Measurements from ENCODE around the gene ITGA7. TPM values are rescaled to one million over a fixed set of nuclear protein-coding genes. Genes with fewer than 3 reads are reported as not detected.

The ITGA7 gene
- total RNA-seq, 1 experiment from 2014 or later, result 2.5 TPM

- BruUV-seq (replicated peaks), result TSS peak; percentile 94
- ChIA-PET POLR2A (interaction anchor here (0.7 to 1.3 kb wide), 2 partner anchors 8 to 9 kb away, joined by 3 to 5 read pairs; no protein-coding TSS in a partner anchor), CTCF (interaction anchor here (0.6 to 1.5 kb wide), 5 partner anchors 8 to 266 kb away, joined by 3 to 15 read pairs (median 5); a partner anchor contains a TSS)
- peak; percentile 17 for ATAC-seq
- Histone ChIP-seq H3K27ac (ENCODE audit: low read length) (peak overlapping the region; percentile 94), H3K27me3 (ENCODE audit: control insufficient read depth, insufficient read depth, low read length) (no peaks in the 10 kb centered on the region), H3K9me3 (ENCODE audit: control insufficient read depth, insufficient read depth, low read depth, low read length) (no peaks in the 10 kb centered on the region), H3K36me3 (ENCODE audit: control insufficient read depth, insufficient read depth, low read length) (peaks cover 6% of the 10 kb centered on the region), H3K4me3 (ENCODE audit: low read depth in 2 of 2, low read length in 2 of 2) (peak overlapping the region; percentile 72 to 76), H3K4me1 (ENCODE audit: control insufficient read depth, insufficient read depth, low read length) (peaks cover 28% of the 10 kb centered on the region)
- no peak for DNase-seq (ENCODE audit: low read depth, low spot score)
- TF ChIP-seq REST (IDR thresholded peaks at IDR 0.05; ENCODE audit: insufficient read depth in 1 of 2, low read depth in 2 of 2, low read length in 1 of 2), result no peak
- no peak for TF ChIP-seq POLR2AphosphoS5 (IDR thresholded peaks at IDR 0.05; ENCODE audit: low read depth, low read length)
- TF ChIP-seq SIN3A (IDR thresholded peaks at IDR 0.05; ENCODE audit: borderline replicate concordance, insufficient read depth, low read depth, low read length), result no peak
- TF ChIP-seq TCF7L2 (IDR thresholded peaks at IDR 0.05; ENCODE audit: low read depth, low read length), result no peak
- TF ChIP-seq CTCF (IDR thresholded peaks at IDR 0.05), result no peak
- intact Hi-C loops (cut with micrococcal nuclease; ENCODE audit: unreplicated experiment) (loop anchor here (5.0 to 10.0 kb wide), 2 partner anchors 197 to 535 kb away; partner anchors contain the start of gene PYM1), in situ Hi-C loops (cut with HindIII; ENCODE audit: low pct_unique_long_range_greater_than_20kb, low sequenced_read_pairs) (no loop called here)
These were observed 22.4 kb upstream of the ITGA7 start for GRCh38 chr12:55729819-55730818.

DNA sequence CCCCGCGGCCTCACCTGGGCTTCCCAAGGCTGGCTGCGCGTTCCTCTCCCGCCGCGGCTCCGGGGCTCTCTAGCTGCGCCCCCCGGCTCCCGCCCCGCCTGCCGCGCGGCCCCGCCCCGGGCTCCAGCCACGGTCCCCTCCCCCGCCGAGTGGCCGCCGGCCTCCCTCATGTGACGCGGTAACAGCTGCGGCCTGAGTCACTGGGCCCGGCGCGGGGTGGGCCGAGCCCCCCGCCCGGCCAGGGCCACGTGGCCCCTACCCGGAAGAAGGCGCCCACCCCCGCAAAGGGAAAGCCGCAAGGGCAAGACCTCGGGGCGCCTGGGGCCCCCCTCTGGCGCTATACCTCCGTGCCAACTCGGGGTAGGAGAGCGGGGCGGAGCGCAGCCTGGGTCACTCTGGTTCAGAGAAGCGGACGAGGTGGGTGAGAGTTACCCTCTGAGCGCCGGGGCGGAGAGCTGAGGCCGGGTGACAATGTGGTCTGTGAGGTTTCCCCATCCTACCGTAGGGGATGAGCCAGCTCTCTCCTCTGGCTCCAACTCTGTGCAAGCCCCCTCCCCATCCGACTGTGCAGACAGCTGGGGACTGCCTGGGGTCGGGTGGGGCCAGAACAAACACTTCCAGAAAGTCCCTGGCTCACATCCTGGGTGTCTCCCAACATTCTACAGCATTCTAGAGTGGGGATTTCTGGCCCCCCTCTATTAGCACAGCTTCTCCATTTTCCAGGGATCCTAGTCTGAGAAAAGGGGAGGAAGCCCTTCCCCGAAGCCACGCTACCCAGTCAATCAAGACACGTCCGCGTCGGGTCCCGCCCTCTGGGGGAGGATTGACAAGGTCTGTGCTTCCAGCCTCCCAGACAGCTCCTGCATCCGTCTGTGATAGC, 21.5 kb upstream of the ITGA7 start, which contains the start of gene CD63:
CD63 (minus strand) TSS at position 71 of the 880 bp plus-strand sequence. CDS start 668 bp downstream, outside the sequence.
- ATAC-seq (peak; percentile 88), DNase-seq (ENCODE audit: low read depth, low spot score) (peak; percentile 67)
- in situ Hi-C loops (cut with HindIII; ENCODE audit: low pct_unique_long_range_greater_than_20kb, low sequenced_read_pairs), result no loop called here
- no TSS peak for BruUV-seq (replicated peaks)
- CTCF ChIA-PET, result interaction anchor here (0.6 to 1.5 kb wide), 2 partner anchors 9 to 267 kb away, joined by 5 to 11 read pairs; no protein-coding TSS in a partner anchor
- H3K27me3 ChIP-seq (ENCODE audit: control insufficient read depth, insufficient read depth, low read length), result no peaks in the 10 kb centered on the region
- TF ChIP-seq TCF7L2 (IDR thresholded peaks at IDR 0.05; ENCODE audit: low read depth, low read length) (no peak), POLR2AphosphoS5 (IDR thresholded peaks at IDR 0.05; ENCODE audit: low read depth, low read length) (peak; percentile 63; the same call in 1 of the 2 replicates), REST (IDR thresholded peaks at IDR 0.05; ENCODE audit: insufficient read depth in 1 of 2, low read depth in 2 of 2, low read length in 1 of 2) (no peak), CTCF (IDR thresholded peaks at IDR 0.05) (no peak), SIN3A (IDR thresholded peaks at IDR 0.05; ENCODE audit: borderline replicate concordance, insufficient read depth, low read depth, low read length) (peak; percentile 87; the same call in 1 of the 2 replicates)
- H3K27ac ChIP-seq (ENCODE audit: low read length), result peak within 1 kb of the TSS; percentile 94
- peaks cover 31% of the 10 kb centered on the region for H3K4me1 ChIP-seq (ENCODE audit: control insufficient read depth, insufficient read depth, low read length)
- intact Hi-C loops (cut with micrococcal nuclease; ENCODE audit: unreplicated experiment), result loop anchor here (5.0 to 10.0 kb wide), 2 partner anchors 198 to 534 kb away; partner anchors contain the start of gene PYM1
- H3K4me3 ChIP-seq (ENCODE audit: low read depth in 2 of 2, low read length in 2 of 2), result peak within 1 kb of the TSS; percentile 72 to 76
- peaks cover 8% of the 10 kb centered on the region for H3K36me3 ChIP-seq (ENCODE audit: control insufficient read depth, insufficient read depth, low read length)
- no peaks in the 10 kb centered on the region for H3K9me3 ChIP-seq (ENCODE audit: control insufficient read depth, insufficient read depth, low read depth, low read length)
- POLR2A ChIA-PET, result interaction anchor here (0.6 to 1.3 kb wide), 4 partner anchors 8 to 341 kb away, joined by 3 to 11 read pairs (median 4); partner anchors contain the start of gene BLOC1S1

All from Panc1 (cell line).